ENCODE results near the gene CYB5R2.

The CYB5R2 gene

DNA sequence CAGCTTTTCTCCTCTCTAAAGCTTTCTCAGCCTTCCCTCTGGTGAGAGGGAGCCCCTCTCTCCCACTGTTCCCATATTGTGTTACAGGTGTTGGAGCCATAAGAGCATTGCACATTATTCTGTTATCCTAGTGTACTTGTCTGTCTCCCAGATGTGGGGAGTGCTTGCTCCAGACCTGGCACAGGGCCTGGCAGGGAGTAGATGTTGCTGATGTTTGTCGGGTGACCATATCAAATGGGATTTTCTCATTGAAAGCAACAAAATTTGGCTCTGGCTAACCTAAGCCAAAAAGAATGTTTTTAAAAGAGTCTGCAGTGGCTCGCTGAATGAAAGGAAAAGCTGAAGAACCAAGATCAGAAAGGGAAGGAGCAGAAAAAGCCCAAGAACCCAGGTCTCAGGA, 41.1 kb downstream of the CYB5R2 start:
- DNase-seq (ENCODE audit: low read depth): no peak
- no peak overlapping the region for H3K4me3 ChIP-seq (ENCODE audit: low read depth, low read length)
- TF ChIP-seq, protein P1, sequence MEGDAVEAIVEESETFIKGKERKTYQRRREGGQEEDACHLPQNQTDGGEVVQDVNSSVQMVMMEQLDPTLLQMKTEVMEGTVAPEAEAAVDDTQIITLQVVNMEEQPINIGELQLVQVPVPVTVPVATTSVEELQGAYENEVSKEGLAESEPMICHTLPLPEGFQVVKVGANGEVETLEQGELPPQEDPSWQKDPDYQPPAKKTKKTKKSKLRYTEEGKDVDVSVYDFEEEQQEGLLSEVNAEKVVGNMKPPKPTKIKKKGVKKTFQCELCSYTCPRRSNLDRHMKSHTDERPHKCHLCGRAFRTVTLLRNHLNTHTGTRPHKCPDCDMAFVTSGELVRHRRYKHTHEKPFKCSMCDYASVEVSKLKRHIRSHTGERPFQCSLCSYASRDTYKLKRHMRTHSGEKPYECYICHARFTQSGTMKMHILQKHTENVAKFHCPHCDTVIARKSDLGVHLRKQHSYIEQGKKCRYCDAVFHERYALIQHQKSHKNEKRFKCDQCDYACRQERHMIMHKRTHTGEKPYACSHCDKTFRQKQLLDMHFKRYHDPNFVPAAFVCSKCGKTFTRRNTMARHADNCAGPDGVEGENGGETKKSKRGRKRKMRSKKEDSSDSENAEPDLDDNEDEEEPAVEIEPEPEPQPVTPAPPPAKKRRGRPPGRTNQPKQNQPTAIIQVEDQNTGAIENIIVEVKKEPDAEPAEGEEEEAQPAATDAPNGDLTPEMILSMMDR (IDR thresholded peaks at IDR 0.05; ENCODE audit: control insufficient read depth, extremely low read depth, insufficient read depth): no peak

GRCh38 chr11:7630002-7630401, 43.3 kb downstream of the CYB5R2 start:
- DNase-seq (ENCODE audit: low read depth): no peak
- H3K4me3 ChIP-seq (ENCODE audit: low read depth, low read length): no peak overlapping the region
- TF ChIP-seq, protein P1 (IDR thresholded peaks at IDR 0.05; ENCODE audit: control insufficient read depth, extremely low read depth, insufficient read depth): no peak

- TF ChIP-seq, protein P1 (IDR thresholded peaks at IDR 0.05; ENCODE audit: control insufficient read depth, extremely low read depth, insufficient read depth): no peak
- no peak overlapping the region for H3K4me3 ChIP-seq (ENCODE audit: low read depth, low read length)
- no peak for DNase-seq (ENCODE audit: low read depth)
Measured at GRCh38 chr11:7628660-7629059, 44.6 kb downstream of the CYB5R2 start.

DNA sequence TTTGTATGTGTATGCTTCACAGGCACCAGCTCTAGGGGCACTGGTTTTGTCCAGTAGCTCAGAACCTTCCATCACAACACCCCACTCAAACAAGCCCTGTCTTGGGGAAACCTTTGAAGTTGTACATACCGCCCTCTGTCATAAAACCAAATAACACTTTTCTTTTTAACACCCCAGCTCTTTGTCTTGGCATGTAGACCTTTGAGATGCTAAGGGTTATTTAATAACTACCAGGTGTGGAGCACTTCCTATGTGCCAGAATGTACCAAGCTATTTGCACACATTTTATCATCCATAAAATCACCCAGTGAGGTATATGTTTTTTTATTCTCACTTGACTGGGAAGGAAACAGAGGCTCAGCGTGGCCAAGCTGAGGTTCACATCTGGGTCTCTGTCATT, 50.6 kb downstream of the CYB5R2 start:
- peak; percentile 90 for DNase-seq (ENCODE audit: low read depth)
- no peak overlapping the region for H3K4me3 ChIP-seq (ENCODE audit: low read depth, low read length)
- TF ChIP-seq, protein P1 (IDR thresholded peaks at IDR 0.05; ENCODE audit: control insufficient read depth, extremely low read depth, insufficient read depth): no peak

DNA sequence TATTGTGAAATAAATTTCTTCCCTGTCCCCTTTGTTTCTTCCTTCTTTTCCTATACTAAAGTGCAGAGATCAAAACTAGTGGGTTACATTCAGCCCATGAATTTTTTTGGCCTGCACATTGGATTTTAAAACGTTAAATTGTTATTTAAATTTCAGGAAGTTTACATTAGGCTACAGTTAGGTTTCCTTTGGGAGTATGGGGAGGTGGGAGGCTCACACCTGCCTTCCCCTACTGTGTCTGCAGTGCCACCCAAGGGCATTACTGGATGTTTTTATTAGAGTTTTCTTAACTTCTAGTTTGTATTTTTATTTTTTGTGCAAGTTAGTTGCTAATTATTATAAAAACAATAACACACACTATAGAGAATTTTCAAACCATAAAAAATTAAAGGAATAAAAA, 51.7 kb downstream of the CYB5R2 start:
- TF ChIP-seq, protein P1 (IDR thresholded peaks at IDR 0.05; ENCODE audit: control insufficient read depth, extremely low read depth, insufficient read depth): no peak

DNA sequence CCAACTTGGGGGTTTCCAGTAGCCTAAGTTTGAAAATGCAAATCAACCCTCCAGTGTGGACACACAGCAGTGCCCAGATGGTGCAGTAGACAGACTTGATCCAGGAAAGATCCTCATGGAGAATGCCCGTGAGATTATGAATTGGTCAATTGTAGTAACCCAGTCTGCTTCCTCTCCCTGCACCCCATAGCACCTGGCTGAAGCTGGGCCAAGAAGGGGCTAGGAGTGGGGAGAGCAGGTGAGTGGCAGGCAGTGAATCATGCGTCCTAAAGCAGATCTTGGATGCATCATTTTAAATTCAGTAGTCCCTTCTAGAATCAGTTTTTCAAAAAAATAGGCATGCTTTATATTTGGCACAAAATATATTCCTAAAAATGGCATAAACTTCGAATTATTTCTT, 52.2 kb downstream of the CYB5R2 start:
- no peak overlapping the region for H3K4me3 ChIP-seq (ENCODE audit: low read depth, low read length)
- TF ChIP-seq, protein P1 (IDR thresholded peaks at IDR 0.05; ENCODE audit: control insufficient read depth, extremely low read depth, insufficient read depth): no peak
- no peak for DNase-seq (ENCODE audit: low read depth)

More for the DNA sequence above, 51.7 kb downstream of the CYB5R2 start:
- H3K4me3 ChIP-seq (ENCODE audit: low read depth, low read length): no peak overlapping the region
- DNase-seq (ENCODE audit: low read depth): no peak

DNA sequence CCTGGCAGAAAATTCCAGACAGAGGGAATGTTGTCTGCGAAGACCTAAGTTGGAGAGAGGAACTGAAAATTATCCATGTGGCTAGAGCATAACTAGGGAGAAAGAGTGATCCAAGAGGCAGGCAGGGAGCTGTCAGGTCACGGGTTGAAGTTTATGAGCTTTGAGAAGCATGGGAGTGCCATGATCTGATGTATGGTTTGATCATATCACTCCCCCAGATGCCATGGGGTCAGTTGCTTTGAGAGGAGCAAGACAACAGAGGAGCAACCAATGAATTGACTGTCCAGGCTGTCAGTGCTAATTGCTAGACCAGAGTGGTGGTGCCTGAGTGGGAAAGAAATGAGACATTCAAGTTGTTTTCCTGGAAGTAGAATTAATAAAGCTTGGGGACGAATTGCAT, 54.0 kb downstream of the CYB5R2 start:
- H3K4me3 ChIP-seq (ENCODE audit: low read depth, low read length): no peak overlapping the region
- TF ChIP-seq, protein P1 (IDR thresholded peaks at IDR 0.05; ENCODE audit: control insufficient read depth, extremely low read depth, insufficient read depth): no peak
- no peak for DNase-seq (ENCODE audit: low read depth)
